ENCODE results near the gene EPPIN.
A peak's percentile ranks its signal among the peaks of the same experiment; 100 is the strongest.

EPPIN gene

GRCh38 chr20:45509091-45509490, 38.1 kb downstream of the EPPIN start:
- Mint-ChIP-seq H3K9me3 (no peaks in the 10 kb centered on the region), H3K36me3 (no peaks in the 10 kb centered on the region), H3K27me3 (peaks cover 17% of the 10 kb centered on the region), H3K27ac (no peak overlapping the region), H3K4me3 (no peak overlapping the region), H3K4me1 (peaks cover 6% of the 10 kb centered on the region)
- ATAC-seq (ENCODE audit: low read depth) (no peak), DNase-seq (ENCODE audit: low spot score in 2 of 2) (no peak)

- Mint-ChIP-seq H3K27ac (no peak overlapping the region), H3K4me3 (no peak overlapping the region), H3K4me1 (peaks cover 6% of the 10 kb centered on the region), H3K27me3 (peaks cover 18% of the 10 kb centered on the region), H3K9me3 (no peaks in the 10 kb centered on the region), H3K36me3 (no peaks in the 10 kb centered on the region)
- ATAC-seq (ENCODE audit: low read depth) (no peak), DNase-seq (ENCODE audit: low spot score in 2 of 2) (no peak)
Measured at GRCh38 chr20:45508068-45508886, 38.9 kb downstream of the EPPIN start.

GRCh38 chr20:45507011-45507820, 40.0 kb downstream of the EPPIN start:
- no peak overlapping the region for H3K4me3 Mint-ChIP-seq
- H3K4me1 Mint-ChIP-seq, result peaks cover 6% of the 10 kb centered on the region
- H3K27ac Mint-ChIP-seq, result no peak overlapping the region
- H3K27me3 Mint-ChIP-seq, result peaks cover 17% of the 10 kb centered on the region
- H3K36me3 Mint-ChIP-seq, result no peaks in the 10 kb centered on the region
- no peaks in the 10 kb centered on the region for H3K9me3 Mint-ChIP-seq
- DNase-seq (ENCODE audit: low spot score in 2 of 2) (no peak), ATAC-seq (ENCODE audit: low read depth) (no peak)

- Mint-ChIP-seq H3K27me3 (peaks cover 18% of the 10 kb centered on the region), H3K4me3 (no peak overlapping the region), H3K27ac (no peak overlapping the region), H3K4me1 (peaks cover 6% of the 10 kb centered on the region), H3K9me3 (no peaks in the 10 kb centered on the region), H3K36me3 (no peaks in the 10 kb centered on the region)
- DNase-seq (ENCODE audit: low spot score in 2 of 2) (no peak), ATAC-seq (ENCODE audit: low read depth) (no peak)
Measured at GRCh38 chr20:45506398-45506797, 40.8 kb downstream of the EPPIN start.

- Mint-ChIP-seq H3K4me1 (peaks cover 6% of the 10 kb centered on the region), H3K9me3 (no peaks in the 10 kb centered on the region)
- ATAC-seq (ENCODE audit: low read depth), result no peak
Measured at GRCh38 chr20:45503403-45503802, 43.8 kb downstream of the EPPIN start.

GRCh38 chr20:45502561-45502960, 44.6 kb downstream of the EPPIN start:
- Mint-ChIP-seq H3K4me1 (peaks cover 6% of the 10 kb centered on the region), H3K9me3 (no peaks in the 10 kb centered on the region), H3K4me3 (no peak overlapping the region), H3K36me3 (no peaks in the 10 kb centered on the region), H3K27ac (no peak overlapping the region), H3K27me3 (peaks cover 16% of the 10 kb centered on the region)
- DNase-seq (ENCODE audit: low spot score in 2 of 2), result no peak
- no peak for ATAC-seq (ENCODE audit: low read depth)

More at GRCh38 chr20:45503403-45503802, 43.8 kb downstream of the EPPIN start:
- Mint-ChIP-seq H3K36me3 (no peaks in the 10 kb centered on the region), H3K27me3 (peaks cover 16% of the 10 kb centered on the region), H3K27ac (no peak overlapping the region), H3K4me3 (no peak overlapping the region)
- no peak for DNase-seq (ENCODE audit: low spot score in 2 of 2)

- Mint-ChIP-seq H3K4me1 (no peaks in the 10 kb centered on the region), H3K9me3 (no peaks in the 10 kb centered on the region), H3K4me3 (no peak overlapping the region), H3K27ac (peak overlapping the region; percentile 8), H3K36me3 (no peaks in the 10 kb centered on the region), H3K27me3 (peaks cover 20% of the 10 kb centered on the region)
- DNase-seq (ENCODE audit: low spot score in 2 of 2) (no peak), ATAC-seq (ENCODE audit: low read depth) (no peak)
Measured at GRCh38 chr20:45501600-45501999, 45.6 kb downstream of the EPPIN start.

- Mint-ChIP-seq H3K27me3 (peaks cover 16% of the 10 kb centered on the region), H3K4me1 (no peaks in the 10 kb centered on the region), H3K36me3 (no peaks in the 10 kb centered on the region), H3K27ac (no peak overlapping the region), H3K9me3 (no peaks in the 10 kb centered on the region), H3K4me3 (no peak overlapping the region)
- no peak for ATAC-seq (ENCODE audit: low read depth)
- DNase-seq (ENCODE audit: low spot score in 2 of 2), result no peak
Measured at GRCh38 chr20:45500022-45500421, 47.2 kb downstream of the EPPIN start.

- DNase-seq (ENCODE audit: low spot score in 2 of 2), result no peak
- Mint-ChIP-seq H3K9me3 (no peaks in the 10 kb centered on the region), H3K4me1 (no peaks in the 10 kb centered on the region), H3K36me3 (no peaks in the 10 kb centered on the region), H3K27me3 (peaks cover 14% of the 10 kb centered on the region), H3K4me3 (no peak overlapping the region), H3K27ac (no peak overlapping the region)
- ATAC-seq (ENCODE audit: low read depth), result no peak
Measured at GRCh38 chr20:45497971-45498494, 49.2 kb downstream of the EPPIN start.

- DNase-seq (ENCODE audit: low spot score in 2 of 2), result no peak
- Mint-ChIP-seq H3K27ac (no peak overlapping the region), H3K36me3 (no peaks in the 10 kb centered on the region), H3K4me1 (no peaks in the 10 kb centered on the region), H3K9me3 (no peaks in the 10 kb centered on the region), H3K4me3 (no peak overlapping the region), H3K27me3 (peaks cover 19% of the 10 kb centered on the region)
- ATAC-seq (ENCODE audit: low read depth), result no peak
Measured at GRCh38 chr20:45496166-45496565, 51.0 kb downstream of the EPPIN start.

- Mint-ChIP-seq H3K4me3 (no peak overlapping the region), H3K9me3 (no peaks in the 10 kb centered on the region), H3K36me3 (no peaks in the 10 kb centered on the region), H3K27me3 (peaks cover 19% of the 10 kb centered on the region), H3K4me1 (no peaks in the 10 kb centered on the region), H3K27ac (no peak overlapping the region)
- no peak for ATAC-seq (ENCODE audit: low read depth)
- DNase-seq (ENCODE audit: low spot score in 2 of 2), result no peak
Measured at GRCh38 chr20:45495501-45495941, 51.7 kb downstream of the EPPIN start.

All from memory B cell (primary cell).